HepG2 (cell line): ENCODE measurements around the gene FAM167B. TPM values are rescaled to one million over a fixed set of nuclear protein-coding genes. Genes with fewer than 3 reads are reported as not detected.

Experiments
- FOSL2 ChIP-seq: sonication (generic); formaldehyde crosslinking; IDR thresholded peaks from 2 replicates; pipeline ENCODE4 v1.4.0; 2020; ENCODE audit warnings: missing genetic modification reagents
- FOXA1 ChIP-seq, 2 experiments: fragments of 450-650 bp in 1 of 2; sonication (generic) in 1 of 2; formaldehyde crosslinking in 1 of 2; IDR thresholded peaks; 2 replicates each; pipeline versions ENCODE4 v1.4.0 to v1.6.1; 2016 to 2020; ENCODE audit warnings: missing genetic modification reagents in 1 of 2
- HES4 ChIP-seq: sonication (generic); formaldehyde crosslinking; IDR thresholded peaks from 2 replicates; pipeline ENCODE4 v1.9.0; 2021; ENCODE audit warnings: mild to moderate bottlenecking, missing genetic modification reagents, borderline replicate concordance
- KAT2B ChIP-seq: fragments of 150-350 bp; IDR thresholded peaks from 2 replicates; pipeline ENCODE4 v1.6.1; 2014; ENCODE audit warnings: low read depth, low read length, borderline replicate concordance
- KDM3A ChIP-seq: IDR thresholded peaks from 2 replicates; pipeline ENCODE4 v1.6.1; 2018; ENCODE audit warnings: low read depth, missing compliant biosample characterization
- LCORL ChIP-seq, 2 experiments: fragments of 450-650 bp in 1 of 2; sonication (generic) in 1 of 2; formaldehyde crosslinking in 1 of 2; IDR thresholded peaks; 2 replicates each; pipeline versions ENCODE4 v1.5.0 to v1.6.1; 2017 to 2020; ENCODE audit warnings: antibody characterized with exemption in 1 of 2, missing genetic modification reagents in 1 of 2
- MAFF ChIP-seq: IDR thresholded peaks from 2 replicates; pipeline ENCODE4 v1.6.1; 2011; ENCODE audit warnings: low read depth, low read length, improper control_type of control experiment
- MAFK ChIP-seq, 2 experiments: IDR thresholded peaks in 1 of 2; conservative IDR thresholded peaks in 1 of 2; 2 replicates each; pipeline ENCODE4 v1.6.1; 2011; ENCODE audit warnings: improper control_type of control experiment in 2 of 2, low read length in 2 of 2
- PHF8 ChIP-seq: sonication (generic); formaldehyde crosslinking; IDR thresholded peaks from 2 replicates; pipeline ENCODE4 v1.5.0; 2020; ENCODE audit warnings: missing genetic modification reagents
- RFX1 ChIP-seq: fragments of 450-650 bp; IDR thresholded peaks from 2 replicates; pipeline ENCODE4 v1.6.1; 2017
- TEAD3 ChIP-seq: optimal IDR thresholded peaks from 2 replicates; pipeline ENCODE3; 2016; ENCODE audit warnings: borderline replicate concordance
- ZKSCAN8 ChIP-seq: IDR thresholded peaks from 2 replicates; pipeline ENCODE4 v1.6.1; 2016; ENCODE audit warnings: borderline replicate concordance, missing genetic modification reagents, missing compliant biosample characterization
- ZNF317 ChIP-seq: sonication (generic); formaldehyde crosslinking; IDR thresholded peaks from 2 replicates; pipeline ENCODE4 v1.5.0; 2020; ENCODE audit warnings: mild to moderate bottlenecking, missing genetic modification reagents
- ZNF891 ChIP-seq: sonication (generic); formaldehyde crosslinking; IDR thresholded peaks from 2 replicates; pipeline ENCODE4 v1.5.0; 2020; ENCODE audit warnings: mild to moderate bottlenecking, missing genetic modification reagents
- ZSCAN21 ChIP-seq: sonication (generic); formaldehyde crosslinking; IDR thresholded peaks from 2 replicates; pipeline ENCODE4 v1.8.0; 2022; ENCODE audit warnings: mild to moderate bottlenecking, missing genetic modification reagents, moderate library complexity, borderline replicate concordance
- polyA plus RNA-seq, 8 experiments: library from polyadenylated mRNA; depleted of rRNA in 3 of 8; stranded (reverse) in 7 of 8; unstranded in 1 of 8; fragments of >200 nt; fragmentation: Illumina TruSeq in 4 of 8; extraction: Trizol in 4 of 8; gene quantifications; 2 replicates each; pipeline versions ENCODE4 v1.2.1 to v1.2.3, GENCODE V29; 2011 to 2016; ENCODE audit warnings: low read depth in 4 of 8, missing spikeins in 1 of 8, mixed read lengths in 1 of 8; ENCODE audit not compliant: insufficient read depth in 1 of 8
- total RNA-seq, 5 experiments: library from RNA; depleted of rRNA; stranded (reverse); fragments of >200 nt; fragmentation: Illumina TruSeq; extraction: Trizol; gene quantifications; 2 replicates each; pipeline ENCODE4 v1.2.3, GENCODE V29; 2016; ENCODE audit warnings: low read depth in 1 of 5
- TF ChIP-seq, protein P1 (sequence below): sonication (generic); formaldehyde crosslinking; IDR thresholded peaks from 2 replicates; pipeline ENCODE4 v1.5.0; 2020; ENCODE audit warnings: mild to moderate bottlenecking, missing genetic modification reagents, borderline replicate concordance
- TF ChIP-seq, protein P2 (sequence below): sonication (generic); formaldehyde crosslinking; IDR thresholded peaks from 2 replicates; pipeline ENCODE4 v1.5.1; 2020; ENCODE audit warnings: missing genetic modification reagents, mild to moderate bottlenecking, borderline replicate concordance
- TF ChIP-seq, protein P3 (sequence below): sonication (generic); formaldehyde crosslinking; IDR thresholded peaks from 2 replicates; pipeline ENCODE4 v1.5.0; 2020; ENCODE audit warnings: missing genetic modification reagents
- TF ChIP-seq, protein P4 (sequence below): sonication (generic); formaldehyde crosslinking; IDR thresholded peaks from 2 replicates; pipeline ENCODE4 v1.5.0; 2020; ENCODE audit warnings: mild to moderate bottlenecking, missing genetic modification reagents

Gene FAM167B
- total and polyA plus RNA-seq, 2 of the 13 experiments (the other 11 are each of a cell fraction or from before 2014, with no cell fraction given): 0.15 to 0.70 TPM

DNA sequence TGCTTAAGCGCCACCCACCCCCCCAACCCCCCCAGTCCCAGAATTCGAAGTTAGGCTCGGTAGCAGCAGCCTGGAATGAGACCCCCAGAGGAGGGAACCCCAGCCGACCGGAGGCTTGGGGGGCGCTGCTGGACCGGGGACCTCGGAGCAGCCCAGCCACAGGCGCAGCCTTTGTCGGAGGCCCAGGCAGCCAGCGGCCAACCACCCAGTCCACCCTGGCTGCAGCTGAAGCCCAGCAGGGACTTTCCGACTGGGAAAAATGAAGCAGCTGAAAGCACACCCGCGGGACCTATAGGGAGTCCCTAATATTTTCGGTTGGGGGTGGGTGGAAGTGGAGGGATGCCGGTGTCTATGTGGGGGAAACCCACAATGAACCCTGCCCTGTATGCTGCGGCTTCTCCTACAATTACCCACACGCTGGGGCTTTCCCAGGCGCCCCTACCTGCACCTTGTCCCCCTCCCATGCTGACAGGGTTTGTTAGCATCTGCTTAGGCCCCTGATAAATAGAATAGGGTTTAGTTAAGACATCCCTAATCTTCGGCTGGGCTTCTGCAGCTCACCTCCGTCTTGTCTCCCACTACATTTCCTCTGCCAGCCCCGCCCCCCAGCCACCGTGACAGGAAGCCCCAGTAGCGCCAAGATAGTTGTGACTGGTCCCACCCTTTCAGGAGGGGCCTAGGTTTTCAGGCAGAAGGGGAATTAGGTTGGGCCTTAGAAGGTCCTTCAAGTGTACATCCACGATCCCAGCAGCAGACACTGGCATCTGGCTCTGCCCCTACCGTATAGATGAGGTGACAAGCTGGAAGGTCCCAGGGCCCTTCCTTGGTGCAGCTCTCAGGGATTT lies 45.8 kb upstream of the FAM167B start (continued):
- TF ChIP-seq, protein P1, sequence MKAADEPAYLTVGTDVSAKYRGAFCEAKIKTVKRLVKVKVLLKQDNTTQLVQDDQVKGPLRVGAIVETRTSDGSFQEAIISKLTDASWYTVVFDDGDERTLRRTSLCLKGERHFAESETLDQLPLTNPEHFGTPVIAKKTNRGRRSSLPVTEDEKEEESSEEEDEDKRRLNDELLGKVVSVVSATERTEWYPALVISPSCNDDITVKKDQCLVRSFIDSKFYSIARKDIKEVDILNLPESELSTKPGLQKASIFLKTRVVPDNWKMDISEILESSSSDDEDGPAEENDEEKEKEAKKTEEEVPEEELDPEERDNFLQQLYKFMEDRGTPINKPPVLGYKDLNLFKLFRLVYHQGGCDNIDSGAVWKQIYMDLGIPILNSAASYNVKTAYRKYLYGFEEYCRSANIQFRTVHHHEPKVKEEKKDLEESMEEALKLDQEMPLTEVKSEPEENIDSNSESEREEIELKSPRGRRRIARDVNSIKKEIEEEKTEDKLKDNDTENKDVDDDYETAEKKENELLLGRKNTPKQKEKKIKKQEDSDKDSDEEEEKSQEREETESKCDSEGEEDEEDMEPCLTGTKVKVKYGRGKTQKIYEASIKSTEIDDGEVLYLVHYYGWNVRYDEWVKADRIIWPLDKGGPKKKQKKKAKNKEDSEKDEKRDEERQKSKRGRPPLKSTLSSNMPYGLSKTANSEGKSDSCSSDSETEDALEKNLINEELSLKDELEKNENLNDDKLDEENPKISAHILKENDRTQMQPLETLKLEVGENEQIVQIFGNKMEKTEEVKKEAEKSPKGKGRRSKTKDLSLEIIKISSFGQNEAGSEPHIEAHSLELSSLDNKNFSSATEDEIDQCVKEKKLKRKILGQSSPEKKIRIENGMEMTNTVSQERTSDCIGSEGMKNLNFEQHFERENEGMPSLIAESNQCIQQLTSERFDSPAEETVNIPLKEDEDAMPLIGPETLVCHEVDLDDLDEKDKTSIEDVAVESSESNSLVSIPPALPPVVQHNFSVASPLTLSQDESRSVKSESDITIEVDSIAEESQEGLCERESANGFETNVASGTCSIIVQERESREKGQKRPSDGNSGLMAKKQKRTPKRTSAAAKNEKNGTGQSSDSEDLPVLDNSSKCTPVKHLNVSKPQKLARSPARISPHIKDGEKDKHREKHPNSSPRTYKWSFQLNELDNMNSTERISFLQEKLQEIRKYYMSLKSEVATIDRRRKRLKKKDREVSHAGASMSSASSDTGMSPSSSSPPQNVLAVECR (CRISPR knock-in tag): 0 out of 2 replicates have a peak, but pooled peaks have one; percentile 5
- TF ChIP-seq, protein P2, sequence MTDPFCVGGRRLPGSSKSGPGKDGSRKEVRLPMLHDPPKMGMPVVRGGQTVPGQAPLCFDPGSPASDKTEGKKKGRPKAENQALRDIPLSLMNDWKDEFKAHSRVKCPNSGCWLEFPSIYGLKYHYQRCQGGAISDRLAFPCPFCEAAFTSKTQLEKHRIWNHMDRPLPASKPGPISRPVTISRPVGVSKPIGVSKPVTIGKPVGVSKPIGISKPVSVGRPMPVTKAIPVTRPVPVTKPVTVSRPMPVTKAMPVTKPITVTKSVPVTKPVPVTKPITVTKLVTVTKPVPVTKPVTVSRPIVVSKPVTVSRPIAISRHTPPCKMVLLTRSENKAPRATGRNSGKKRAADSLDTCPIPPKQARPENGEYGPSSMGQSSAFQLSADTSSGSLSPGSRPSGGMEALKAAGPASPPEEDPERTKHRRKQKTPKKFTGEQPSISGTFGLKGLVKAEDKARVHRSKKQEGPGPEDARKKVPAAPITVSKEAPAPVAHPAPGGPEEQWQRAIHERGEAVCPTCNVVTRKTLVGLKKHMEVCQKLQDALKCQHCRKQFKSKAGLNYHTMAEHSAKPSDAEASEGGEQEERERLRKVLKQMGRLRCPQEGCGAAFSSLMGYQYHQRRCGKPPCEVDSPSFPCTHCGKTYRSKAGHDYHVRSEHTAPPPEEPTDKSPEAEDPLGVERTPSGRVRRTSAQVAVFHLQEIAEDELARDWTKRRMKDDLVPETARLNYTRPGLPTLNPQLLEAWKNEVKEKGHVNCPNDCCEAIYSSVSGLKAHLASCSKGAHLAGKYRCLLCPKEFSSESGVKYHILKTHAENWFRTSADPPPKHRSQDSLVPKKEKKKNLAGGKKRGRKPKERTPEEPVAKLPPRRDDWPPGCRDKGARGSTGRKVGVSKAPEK (CRISPR knock-in tag): no peak
- TF ChIP-seq KAT2B (no peak), HES4 (CRISPR knock-in tag) (no peak), MAFF (no peak), RFX1 (no peak), MAFK (conservative IDR thresholded peaks at IDR 0.05 in 1 of 2, IDR thresholded peaks at IDR 0.05 in 1 of 2; ENCODE audit: low read length in 2 of 2) (no peak), LCORL (IDR thresholded peaks at IDR 0.05) (no peak), LCORL (CRISPR knock-in tag; IDR thresholded peaks at IDR 0.05) (no peak), FOXA1 (IDR thresholded peaks at IDR 0.05) (no peak), FOXA1 (CRISPR knock-in tag; IDR thresholded peaks at IDR 0.05) (no peak), ZNF891 (no peak), ZKSCAN8 (CRISPR knock-in tag) (no peak), PHF8 (peak; percentile 29; the same call in 1 of the 2 replicates), FOSL2 (CRISPR knock-in tag) (no peak), KDM3A (CRISPR knock-in tag) (no peak), ZSCAN21 (CRISPR knock-in tag) (no peak), TEAD3 (CRISPR knock-in tag) (no peak), ZNF317 (CRISPR knock-in tag) (no peak)
- TF ChIP-seq, protein P3, sequence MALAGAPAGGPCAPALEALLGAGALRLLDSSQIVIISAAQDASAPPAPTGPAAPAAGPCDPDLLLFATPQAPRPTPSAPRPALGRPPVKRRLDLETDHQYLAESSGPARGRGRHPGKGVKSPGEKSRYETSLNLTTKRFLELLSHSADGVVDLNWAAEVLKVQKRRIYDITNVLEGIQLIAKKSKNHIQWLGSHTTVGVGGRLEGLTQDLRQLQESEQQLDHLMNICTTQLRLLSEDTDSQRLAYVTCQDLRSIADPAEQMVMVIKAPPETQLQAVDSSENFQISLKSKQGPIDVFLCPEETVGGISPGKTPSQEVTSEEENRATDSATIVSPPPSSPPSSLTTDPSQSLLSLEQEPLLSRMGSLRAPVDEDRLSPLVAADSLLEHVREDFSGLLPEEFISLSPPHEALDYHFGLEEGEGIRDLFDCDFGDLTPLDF (CRISPR knock-in tag): no peak
- TF ChIP-seq, protein P4, sequence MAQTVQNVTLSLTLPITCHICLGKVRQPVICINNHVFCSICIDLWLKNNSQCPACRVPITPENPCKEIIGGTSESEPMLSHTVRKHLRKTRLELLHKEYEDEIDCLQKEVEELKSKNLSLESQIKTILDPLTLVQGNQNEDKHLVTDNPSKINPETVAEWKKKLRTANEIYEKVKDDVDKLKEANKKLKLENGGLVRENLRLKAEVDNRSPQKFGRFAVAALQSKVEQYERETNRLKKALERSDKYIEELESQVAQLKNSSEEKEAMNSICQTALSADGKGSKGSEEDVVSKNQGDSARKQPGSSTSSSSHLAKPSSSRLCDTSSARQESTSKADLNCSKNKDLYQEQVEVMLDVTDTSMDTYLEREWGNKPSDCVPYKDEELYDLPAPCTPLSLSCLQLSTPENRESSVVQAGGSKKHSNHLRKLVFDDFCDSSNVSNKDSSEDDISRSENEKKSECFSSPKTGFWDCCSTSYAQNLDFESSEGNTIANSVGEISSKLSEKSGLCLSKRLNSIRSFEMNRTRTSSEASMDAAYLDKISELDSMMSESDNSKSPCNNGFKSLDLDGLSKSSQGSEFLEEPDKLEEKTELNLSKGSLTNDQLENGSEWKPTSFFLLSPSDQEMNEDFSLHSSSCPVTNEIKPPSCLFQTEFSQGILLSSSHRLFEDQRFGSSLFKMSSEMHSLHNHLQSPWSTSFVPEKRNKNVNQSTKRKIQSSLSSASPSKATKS (CRISPR knock-in tag): no peak
